ENCODE data around the gene S100A11.

Gene S100A11

DNA sequence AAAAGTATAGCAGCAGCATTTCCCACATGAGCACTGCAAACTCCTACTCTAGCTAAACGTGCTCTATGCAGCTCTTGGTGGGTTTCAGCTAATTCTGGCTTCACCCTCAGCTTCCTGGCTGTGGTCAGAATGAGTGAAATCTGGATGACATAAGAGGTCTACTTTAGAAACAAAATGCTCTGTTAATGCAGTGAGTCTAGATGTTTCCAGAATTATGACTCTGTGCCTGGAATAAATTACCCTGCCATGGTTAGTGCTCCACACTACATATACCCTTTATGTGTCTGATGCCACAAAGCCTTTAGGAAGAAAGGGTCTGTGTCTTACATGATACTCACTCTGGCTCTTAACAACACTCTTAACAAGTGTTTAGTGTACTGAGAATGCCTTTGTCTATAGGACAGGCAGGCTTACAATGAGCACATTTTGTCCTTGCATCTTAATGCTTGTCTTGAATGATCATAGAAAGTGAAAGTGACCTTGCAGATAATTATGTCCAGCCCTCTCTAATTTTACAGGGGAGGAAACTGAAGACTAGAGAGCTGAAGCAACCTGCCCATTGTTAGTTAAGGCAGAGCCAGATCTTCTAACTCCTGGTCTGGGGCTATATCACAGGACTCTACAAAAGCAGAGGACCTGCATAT is 52.4 kb downstream of the S100A11 start:
- no peak for DNase-seq (ENCODE audit: low spot score)
